HepG2 (cell line): ENCODE measurements around the gene OPTN. TPM values are rescaled to one million over a fixed set of nuclear protein-coding genes. Genes with fewer than 3 reads are reported as not detected.

Source experiments
- ATAC-seq: fragments of 200-7000 bp; cut with Tn5 transposase; 3 replicates; pipeline ENCODE4 v1.9.1; 2020; ENCODE audit warnings: mild to moderate bottlenecking, moderate library complexity
- BruUV-seq: library from RNA; stranded (reverse); fragments of 400-500 nt; replicated peaks from 2 replicates; lab custom pipeline; 2021; lab: Mats Ljungman, UMichigan
- CTCF ChIA-PET: fragments of 300-600 bp; formaldehyde crosslinking; extraction: SDS; loops from one replicate; lab custom pipeline; 2021; ENCODE audit warnings: low total read pairs, inconsistent platforms, low intra/inter-chr PET ratio; lab: Yijun Ruan, JAX
- POLR2A ChIA-PET: fragments of 350-600 bp; sonication (Branson Sonifier 250); formaldehyde crosslinking; loops from one replicate; lab custom pipeline; 2020; ENCODE audit warnings: antibody characterized with exemption, inconsistent platforms; lab: Yijun Ruan, JAX
- DNase-seq: peaks from one replicate; pipeline ENCODE4 v3.0.0-alpha.2; 2015; ENCODE audit warnings: low spot score
- FAIRE-seq: peaks from 3 replicates; lab custom pipeline; 2011; peaks lifted over from hg19 to GRCh38; lab: Jason Lieb, UNC
- H2AFZ ChIP-seq: one replicate; pipeline ENCODE4 v1.6.1; 2011; ENCODE audit warnings: low read length, inconsistent platforms
- H3K27ac ChIP-seq: fragments of 300-600 bp; 3 replicates; pipeline ENCODE4 v1.8.0; 2011; ENCODE audit warnings: mixed run types, mild to moderate bottlenecking, mixed read lengths, low read length, inconsistent platforms; ENCODE audit not compliant: insufficient read depth; ENCODE audit errors: extremely low read length
- H3K27me3 ChIP-seq, 2 experiments: fragments of 200-600 bp in 1 of 2; 2 replicates in 1 of 2; 3 replicates in 1 of 2; pipeline versions ENCODE4 v1.6.0 to v1.8.0; 2011; ENCODE audit warnings: low read length in 2 of 2, mild to moderate bottlenecking in 2 of 2, moderate library complexity in 2 of 2, inconsistent platforms in 1 of 2; ENCODE audit not compliant: insufficient read depth in 2 of 2, control insufficient read depth in 1 of 2
- H3K36me3 ChIP-seq, 2 experiments: fragments of 200-600 bp in 1 of 2; replicated peaks in 1 of 2; 2 replicates in 1 of 2; 3 replicates in 1 of 2; pipeline versions ENCODE4 v1.5.1 to v1.8.0; 2011; ENCODE audit warnings: low read length in 2 of 2, inconsistent platforms in 1 of 2; ENCODE audit not compliant: insufficient read depth in 2 of 2, control insufficient read depth in 1 of 2
- H3K4me1 ChIP-seq: 2 replicates; pipeline ENCODE4 v1.5.1; 2012; ENCODE audit warnings: low read length, inconsistent platforms; ENCODE audit not compliant: insufficient read depth
- H3K4me2 ChIP-seq: 2 replicates; pipeline ENCODE4 v1.6.0; 2011; ENCODE audit warnings: low read depth, low read length, inconsistent platforms
- H3K4me3 ChIP-seq, 3 experiments: fragments of 200-600 bp in 1 of 3; sonication (generic), shearing (Covaris generic) in 1 of 3; replicated peaks in 1 of 3; 2 replicates each; pipeline ENCODE4 v1.5.1; 2011 to 2016; ENCODE audit warnings: low read length in 3 of 3, inconsistent platforms in 2 of 3, low read depth in 2 of 3, mild to moderate bottlenecking in 2 of 3, control low read depth in 1 of 3, mixed read lengths in 1 of 3; ENCODE audit not compliant: insufficient read depth in 1 of 3
- H3K79me2 ChIP-seq: one replicate; pipeline ENCODE4 v1.6.1; 2011; ENCODE audit warnings: low read length, inconsistent platforms; ENCODE audit not compliant: insufficient read depth
- H3K9ac ChIP-seq: 2 replicates; pipeline ENCODE4 v1.6.0; 2011; ENCODE audit warnings: mild to moderate bottlenecking, low read depth, low read length, inconsistent platforms; ENCODE audit not compliant: insufficient read depth
- H3K9me3 ChIP-seq: 2 replicates; pipeline ENCODE4 v1.5.1; 2012; ENCODE audit warnings: mild to moderate bottlenecking, low read length
- H4K20me1 ChIP-seq: 2 replicates; pipeline ENCODE4 v1.6.0; 2011; ENCODE audit warnings: inconsistent platforms, mild to moderate bottlenecking, low read length, moderate library complexity; ENCODE audit not compliant: insufficient read depth
- CBX2 ChIP-seq, 2 experiments: fragments of 200-600 bp in 1 of 2; sonication (generic); formaldehyde crosslinking in 1 of 2; IDR thresholded peaks; 2 replicates each; pipeline versions ENCODE4 v1.7.0 to v1.8.1; 2018 to 2022; ENCODE audit warnings: low read depth in 2 of 2, low read length in 1 of 2, mild to moderate bottlenecking in 1 of 2, missing genetic modification reagents in 1 of 2
- DNMT3B ChIP-seq: conservative IDR thresholded peaks from 2 replicates; pipeline ENCODE4 v1.6.1; 2016; ENCODE audit warnings: missing biosample characterization, control low read depth
- HNRNPLL ChIP-seq: fragments of 200-400 bp; formaldehyde crosslinking; IDR thresholded peaks from 2 replicates; pipeline ENCODE4 v1.6.1; 2017; ENCODE audit warnings: mild to moderate bottlenecking, low read depth, low read length; ENCODE audit not compliant: poor library complexity, severe bottlenecking
- KAT8 ChIP-seq: IDR thresholded peaks from 2 replicates; pipeline ENCODE4 v1.6.1; 2016; ENCODE audit warnings: missing genetic modification reagents, missing compliant biosample characterization
- MXI1 ChIP-seq: IDR thresholded peaks from 3 replicates; pipeline ENCODE4 v1.6.1; 2012; ENCODE audit warnings: low read depth, low read length, inconsistent platforms, borderline replicate concordance
- MYC ChIP-seq: sonication (generic); formaldehyde crosslinking; IDR thresholded peaks from 2 replicates; pipeline ENCODE4 v1.9.0; 2021; ENCODE audit warnings: missing genetic modification reagents, borderline replicate concordance
- MZF1 ChIP-seq: sonication (generic); formaldehyde crosslinking; IDR thresholded peaks from 2 replicates; pipeline ENCODE4 v1.8.1; 2023; ENCODE audit warnings: mild to moderate bottlenecking, missing genetic modification reagents, borderline replicate concordance
- NFKBIZ ChIP-seq: IDR thresholded peaks from 2 replicates; pipeline ENCODE4 v1.6.1; 2018; ENCODE audit warnings: missing genetic modification reagents, missing compliant biosample characterization
- RARG ChIP-seq: sonication (generic); formaldehyde crosslinking; IDR thresholded peaks from 2 replicates; pipeline ENCODE4 v1.4.0; 2020; ENCODE audit warnings: low read depth, mild to moderate bottlenecking, missing genetic modification reagents
- RBM22 ChIP-seq: fragments of 200-400 bp; formaldehyde crosslinking; optimal IDR thresholded peaks from 2 replicates; pipeline ENCODE3; 2017; ENCODE audit warnings: mild to moderate bottlenecking, low read length, moderate library complexity
- RCOR2 ChIP-seq: IDR thresholded peaks from 2 replicates; pipeline ENCODE4 v1.6.1; 2016; ENCODE audit warnings: missing biosample characterization, missing genetic modification reagents
- SRSF1 ChIP-seq: fragments of 200-400 bp; formaldehyde crosslinking; optimal IDR thresholded peaks from 2 replicates; pipeline ENCODE3; 2017; ENCODE audit warnings: mild to moderate bottlenecking, low read depth, low read length, moderate library complexity
- ZBTB21 ChIP-seq: sonication (generic); formaldehyde crosslinking; IDR thresholded peaks from 2 replicates; pipeline ENCODE4 v1.4.0; 2020; ENCODE audit warnings: missing genetic modification reagents
- ZFP1 ChIP-seq: IDR thresholded peaks from 2 replicates; pipeline ENCODE4 v1.6.1; 2016
- ZFX ChIP-seq: sonication (generic); formaldehyde crosslinking; IDR thresholded peaks from 2 replicates; pipeline ENCODE4 v1.4.0; 2020; ENCODE audit warnings: mild to moderate bottlenecking, low read depth, missing genetic modification reagents, moderate library complexity
- ZNF224 ChIP-seq: sonication (generic); formaldehyde crosslinking; IDR thresholded peaks from 2 replicates; pipeline ENCODE4 v1.5.0; 2020; ENCODE audit warnings: mild to moderate bottlenecking, missing genetic modification reagents
- ZNF275 ChIP-seq: sonication (generic); formaldehyde crosslinking; IDR thresholded peaks from 2 replicates; pipeline ENCODE4 v1.8.0; 2022; ENCODE audit warnings: missing genetic modification reagents, mild to moderate bottlenecking, inconsistent platforms, borderline replicate concordance
- ZNF34 ChIP-seq: sonication (generic); formaldehyde crosslinking; IDR thresholded peaks from 2 replicates; pipeline ENCODE4 v1.4.0; 2020; ENCODE audit warnings: mild to moderate bottlenecking, missing genetic modification reagents, borderline replicate concordance
- ZNF746 ChIP-seq: sonication (generic); formaldehyde crosslinking; IDR thresholded peaks from 2 replicates; pipeline ENCODE4 v1.8.0; 2022; ENCODE audit warnings: mild to moderate bottlenecking, missing genetic modification reagents
- WGBS: methylation state at CpG from one replicate; pipeline ENCODE4 v1.1.6; 2017; ENCODE audit warnings: low lambda C conversion rate; 5-methylcytosine and 5-hydroxymethylcytosine counted together
- in situ Hi-C: cut with HindIII; loops from 2 replicates; pipeline ENCODE4 v1.10.0; 2017; ENCODE audit warnings: low pct_unique_long_range_greater_than_20kb; ENCODE audit not compliant: extremely low pct_ligation_motif_present
- intact Hi-C: fragments of 100-400 bp; cut with micrococcal nuclease; formaldehyde crosslinking; loops from one replicate; pipeline ENCODE4 v1.10.0; 2022; ENCODE audit not compliant: unreplicated experiment
- polyA plus RNA-seq, 8 experiments: library from polyadenylated mRNA; depleted of rRNA in 3 of 8; stranded (reverse) in 7 of 8; unstranded in 1 of 8; fragments of >200 nt; fragmentation: Illumina TruSeq in 4 of 8; extraction: Trizol in 4 of 8; gene quantifications; 2 replicates each; pipeline versions ENCODE4 v1.2.1 to v1.2.3, GENCODE V29; 2011 to 2016; ENCODE audit warnings: low read depth in 4 of 8, missing spikeins in 1 of 8, mixed read lengths in 1 of 8; ENCODE audit not compliant: insufficient read depth in 1 of 8
- total RNA-seq, 5 experiments: library from RNA; depleted of rRNA; stranded (reverse); fragments of >200 nt; fragmentation: Illumina TruSeq; extraction: Trizol; gene quantifications; 2 replicates each; pipeline ENCODE4 v1.2.3, GENCODE V29; 2016; ENCODE audit warnings: low read depth in 1 of 5

The OPTN gene
- total and polyA plus RNA-seq, 2 of the 13 experiments (the other 11 are each of a cell fraction or from before 2014, with no cell fraction given): 13.4 to 46.6 TPM

- 54% methylated on average over 2 of the region's 2 CpGs for WGBS
- H3K4me1 ChIP-seq: peaks cover 21% of the 10 kb centered on the region
- no peaks in the 10 kb centered on the region for H3K36me3 ChIP-seq
- H3K4me3 ChIP-seq: no peak overlapping the region
- DNase-seq (no peak), FAIRE-seq (no peak), ATAC-seq (no peak)
- POLR2A ChIA-PET: no interaction called here
- H3K9ac ChIP-seq: no peak overlapping the region
- H3K79me2 ChIP-seq: peaks cover 2% of the 10 kb centered on the region
- in situ Hi-C loops: no loop called here
- no peaks in the 10 kb centered on the region; a peak in 2 of 5 replicates for H3K27me3 ChIP-seq
- H2AFZ ChIP-seq: no peak overlapping the region
- CTCF ChIA-PET: no interaction called here
- H3K9me3 ChIP-seq: no peaks in the 10 kb centered on the region
- TF ChIP-seq ZNF275 (CRISPR knock-in tag): no peak
- no peak overlapping the region for H3K4me2 ChIP-seq
- intact Hi-C loops: no loop called here
- BruUV-seq: no TSS peak
- no peaks in the 10 kb centered on the region for H4K20me1 ChIP-seq
- no peak overlapping the region for H3K27ac ChIP-seq
Measured at GRCh38 chr10:13095929-13096328, 4.0 kb upstream of the OPTN start.

GRCh38 chr10:13099144-13099665 is 758 bp upstream of the OPTN start:
- CTCF ChIA-PET: interaction anchor here (2.3 kb wide), 1 partner anchor 62 kb away, joined by 10 read pairs; the partner anchor contains the start of gene MCM10
- no peaks in the 10 kb centered on the region for H3K36me3 ChIP-seq
- H3K9me3 ChIP-seq: no peaks in the 10 kb centered on the region
- H3K27me3 ChIP-seq: no peaks in the 10 kb centered on the region; a peak in 2 of 5 replicates
- FAIRE-seq: peak; percentile 72
- peak overlapping the region; percentile 87 for H2AFZ ChIP-seq
- intact Hi-C loops: no loop called here
- peak overlapping the region; percentile 88 for H3K4me2 ChIP-seq
- peak overlapping the region; percentile 62 to 84 (median 81) for H3K4me3 ChIP-seq
- POLR2A ChIA-PET: interaction anchor here (0.6 kb wide), 1 partner anchor 9 kb away, joined by 3 read pairs; no protein-coding TSS in a partner anchor
- H3K79me2 ChIP-seq: peaks cover 12% of the 10 kb centered on the region
- H4K20me1 ChIP-seq: no peaks in the 10 kb centered on the region
- H3K9ac ChIP-seq: peak overlapping the region; percentile 14; the same call in 1 of the 2 replicates
- BruUV-seq: no TSS peak
- peak; percentile 38 for DNase-seq
- in situ Hi-C loops: no loop called here
- peak; percentile 70 for ATAC-seq
- 2% methylated on average over 14 of the region's 14 CpGs for WGBS
- peaks cover 39% of the 10 kb centered on the region for H3K4me1 ChIP-seq
- peak overlapping the region; percentile 49 for H3K27ac ChIP-seq
- no peak for TF ChIP-seq ZFX (CRISPR knock-in tag)
- no peak for TF ChIP-seq ZFP1 (CRISPR knock-in tag)
- no peak for TF ChIP-seq DNMT3B (CRISPR knock-in tag)
- TF ChIP-seq ZBTB21 (CRISPR knock-in tag): no peak
- no peak for TF ChIP-seq RCOR2 (CRISPR knock-in tag)
- TF ChIP-seq CBX2 (IDR thresholded peaks at IDR 0.05; ENCODE audit: low read depth, low read length): no peak
- no peak for TF ChIP-seq CBX2 (CRISPR knock-in tag; IDR thresholded peaks at IDR 0.05; ENCODE audit: low read depth)
- TF ChIP-seq RARG (CRISPR knock-in tag): no peak
- peak; percentile 0 for TF ChIP-seq HNRNPLL
- no peak for TF ChIP-seq KAT8
- no peak for TF ChIP-seq SRSF1
- TF ChIP-seq MYC (CRISPR knock-in tag): no peak
- TF ChIP-seq ZNF34: no peak
- TF ChIP-seq MZF1: no peak
- peak; percentile 41; the same call in 1 of the 3 replicates for TF ChIP-seq MXI1
- no peak for TF ChIP-seq ZNF224 (CRISPR knock-in tag)
- peak; percentile 69 for TF ChIP-seq ZNF746 (CRISPR knock-in tag)
- TF ChIP-seq RBM22: no peak
- no peak for TF ChIP-seq NFKBIZ (CRISPR knock-in tag)
